Panc1 (cell line): ENCODE data around the gene EARS2. TPM values are rescaled to one million over a fixed set of nuclear protein-coding genes. Genes with fewer than 3 reads are reported as not detected.

Experiments
- ATAC-seq: fragments of 200-7000 bp; cut with Tn5 transposase; 2 replicates; pipeline ENCODE4 v1.9.1; 2020; ENCODE audit warnings: mild to moderate bottlenecking, moderate library complexity
- BruUV-seq: library from RNA; stranded (reverse); fragments of 400-500 nt; replicated peaks from 2 replicates; lab custom pipeline; 2021; lab: Mats Ljungman, UMichigan
- CTCF ChIA-PET: fragments of 300-600 bp; sonication (Branson Sonifier 250); formaldehyde crosslinking; loops from one replicate; lab custom pipeline; 2022; ENCODE audit warnings: antibody characterized with exemption; lab: Charles Lee
- POLR2A ChIA-PET: fragments of 300-600 bp; sonication (Branson Sonifier 250); formaldehyde crosslinking; loops from one replicate; lab custom pipeline; 2022; ENCODE audit warnings: antibody characterized with exemption; lab: Charles Lee
- DNase-seq: peaks from one replicate; pipeline ENCODE4 v3.0.0-alpha.2; 2010; ENCODE audit warnings: low read depth, low spot score
- H3K27ac ChIP-seq: 2 replicates; pipeline ENCODE4 v1.5.1; 2011; ENCODE audit warnings: mild to moderate bottlenecking, low read length, inconsistent platforms
- H3K27me3 ChIP-seq: fragments of 200-500 bp; sonication (Bioruptor generic); 2 replicates; pipeline ENCODE4 v1.6.0; 2014; ENCODE audit warnings: low read length, inconsistent platforms; ENCODE audit not compliant: control insufficient read depth, insufficient read depth
- H3K36me3 ChIP-seq: fragments of 200-500 bp; sonication (Bioruptor generic); 2 replicates; pipeline ENCODE4 v1.5.1; 2014; ENCODE audit warnings: inconsistent platforms, mild to moderate bottlenecking, low read length, moderate library complexity; ENCODE audit not compliant: control insufficient read depth, insufficient read depth
- H3K4me1 ChIP-seq: 2 replicates; pipeline ENCODE4 v1.5.1; 2011; ENCODE audit warnings: inconsistent platforms, mild to moderate bottlenecking, low read length, moderate library complexity; ENCODE audit not compliant: control insufficient read depth, insufficient read depth
- H3K4me3 ChIP-seq, 2 experiments: 2 replicates each; pipeline ENCODE4 v1.5.1; 2011 to 2012; ENCODE audit warnings: low read depth in 2 of 2, low read length in 2 of 2, mild to moderate bottlenecking in 2 of 2, inconsistent platforms in 1 of 2, moderate library complexity in 1 of 2
- H3K9me3 ChIP-seq: fragments of 200-500 bp; sonication (Bioruptor generic); 2 replicates; pipeline ENCODE4 v1.5.1; 2014; ENCODE audit warnings: low read depth, mild to moderate bottlenecking, inconsistent platforms, low read length, moderate library complexity; ENCODE audit not compliant: control insufficient read depth, insufficient read depth
- POLR2AphosphoS5 ChIP-seq: IDR thresholded peaks from 2 replicates; pipeline ENCODE4 v1.6.1; 2012; ENCODE audit warnings: mild to moderate bottlenecking, low read depth, low read length, moderate library complexity
- SIN3A ChIP-seq: IDR thresholded peaks from 2 replicates; pipeline ENCODE4 v1.6.1; 2012; ENCODE audit warnings: low read depth, mild to moderate bottlenecking, low read length, moderate library complexity, borderline replicate concordance; ENCODE audit not compliant: insufficient read depth
- TCF7L2 ChIP-seq: IDR thresholded peaks from 2 replicates; pipeline ENCODE4 v1.6.1; 2011; ENCODE audit warnings: mild to moderate bottlenecking, low read depth, low read length, inconsistent platforms
- in situ Hi-C: cut with HindIII; loops from 2 replicates; pipeline ENCODE4 v1.10.0; 2016; ENCODE audit warnings: low sequenced_read_pairs, low pct_unique_long_range_greater_than_20kb
- intact Hi-C: fragments of 100-400 bp; cut with micrococcal nuclease; formaldehyde crosslinking; loops from one replicate; pipeline ENCODE4 v1.10.0; 2022; ENCODE audit not compliant: unreplicated experiment
- total RNA-seq: library from RNA; stranded (reverse); gene quantifications from one replicate; pipeline ENCODE4 v1.2.1, GENCODE V29; 2021; ENCODE audit not compliant: unreplicated experiment
- TF ChIP-seq, protein P1 (sequence below), 2 experiments: IDR thresholded peaks; 2 replicates each; pipeline ENCODE4 v1.6.1; 2011 to 2012; ENCODE audit warnings: low read depth in 2 of 2, control low read depth in 1 of 2, low read length in 1 of 2, mild to moderate bottlenecking in 1 of 2, moderate library complexity in 1 of 2; ENCODE audit not compliant: insufficient read depth in 1 of 2
- TF ChIP-seq, protein P2 (sequence below): fragments of 450-650 bp; IDR thresholded peaks from 2 replicates; pipeline ENCODE4 v1.5.1; 2017; ENCODE audit warnings: mild to moderate bottlenecking

The EARS2 gene
- total RNA-seq, 1 experiment from 2014 or later: 31.3 TPM

DNA sequence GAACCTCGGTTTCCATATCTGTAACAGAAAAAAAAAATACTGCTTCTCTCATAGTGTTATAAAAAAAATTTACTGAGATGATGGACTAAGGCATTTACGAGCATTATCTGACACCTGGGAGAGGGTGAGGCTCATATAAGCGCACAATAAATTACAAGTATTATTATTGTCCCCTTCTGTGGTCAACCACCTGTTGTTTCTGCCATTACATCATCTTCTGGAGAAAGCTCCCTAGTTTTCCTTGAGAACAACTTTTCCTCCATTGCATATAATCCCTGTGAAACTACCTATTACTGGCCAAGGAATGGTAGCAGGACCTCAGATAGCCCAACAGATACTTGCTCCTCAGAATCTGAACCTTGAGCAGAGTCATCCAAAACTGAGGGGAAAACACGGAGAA lies 35.2 kb downstream of the EARS2 start:
- ATAC-seq: no peak
- in situ Hi-C loops: no loop called here
- ChIA-PET CTCF (no interaction called here), POLR2A (interaction anchor here (0.6 to 0.7 kb wide), 2 partner anchors 25 to 56 kb away, joined by 3 to 4 read pairs; no protein-coding TSS in a partner anchor)
- no peak for DNase-seq
- H3K4me3 ChIP-seq: no peak overlapping the region
- no peaks in the 10 kb centered on the region for H3K9me3 ChIP-seq
- intact Hi-C loops: no loop called here
- TF ChIP-seq, protein P1, sequence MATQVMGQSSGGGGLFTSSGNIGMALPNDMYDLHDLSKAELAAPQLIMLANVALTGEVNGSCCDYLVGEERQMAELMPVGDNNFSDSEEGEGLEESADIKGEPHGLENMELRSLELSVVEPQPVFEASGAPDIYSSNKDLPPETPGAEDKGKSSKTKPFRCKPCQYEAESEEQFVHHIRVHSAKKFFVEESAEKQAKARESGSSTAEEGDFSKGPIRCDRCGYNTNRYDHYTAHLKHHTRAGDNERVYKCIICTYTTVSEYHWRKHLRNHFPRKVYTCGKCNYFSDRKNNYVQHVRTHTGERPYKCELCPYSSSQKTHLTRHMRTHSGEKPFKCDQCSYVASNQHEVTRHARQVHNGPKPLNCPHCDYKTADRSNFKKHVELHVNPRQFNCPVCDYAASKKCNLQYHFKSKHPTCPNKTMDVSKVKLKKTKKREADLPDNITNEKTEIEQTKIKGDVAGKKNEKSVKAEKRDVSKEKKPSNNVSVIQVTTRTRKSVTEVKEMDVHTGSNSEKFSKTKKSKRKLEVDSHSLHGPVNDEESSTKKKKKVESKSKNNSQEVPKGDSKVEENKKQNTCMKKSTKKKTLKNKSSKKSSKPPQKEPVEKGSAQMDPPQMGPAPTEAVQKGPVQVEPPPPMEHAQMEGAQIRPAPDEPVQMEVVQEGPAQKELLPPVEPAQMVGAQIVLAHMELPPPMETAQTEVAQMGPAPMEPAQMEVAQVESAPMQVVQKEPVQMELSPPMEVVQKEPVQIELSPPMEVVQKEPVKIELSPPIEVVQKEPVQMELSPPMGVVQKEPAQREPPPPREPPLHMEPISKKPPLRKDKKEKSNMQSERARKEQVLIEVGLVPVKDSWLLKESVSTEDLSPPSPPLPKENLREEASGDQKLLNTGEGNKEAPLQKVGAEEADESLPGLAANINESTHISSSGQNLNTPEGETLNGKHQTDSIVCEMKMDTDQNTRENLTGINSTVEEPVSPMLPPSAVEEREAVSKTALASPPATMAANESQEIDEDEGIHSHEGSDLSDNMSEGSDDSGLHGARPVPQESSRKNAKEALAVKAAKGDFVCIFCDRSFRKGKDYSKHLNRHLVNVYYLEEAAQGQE (IDR thresholded peaks at IDR 0.05; ENCODE audit: insufficient read depth in 1 of 2, low read depth in 2 of 2, low read length in 1 of 2): no peak
- no peak for TF ChIP-seq SIN3A
- TF ChIP-seq, protein P2, sequence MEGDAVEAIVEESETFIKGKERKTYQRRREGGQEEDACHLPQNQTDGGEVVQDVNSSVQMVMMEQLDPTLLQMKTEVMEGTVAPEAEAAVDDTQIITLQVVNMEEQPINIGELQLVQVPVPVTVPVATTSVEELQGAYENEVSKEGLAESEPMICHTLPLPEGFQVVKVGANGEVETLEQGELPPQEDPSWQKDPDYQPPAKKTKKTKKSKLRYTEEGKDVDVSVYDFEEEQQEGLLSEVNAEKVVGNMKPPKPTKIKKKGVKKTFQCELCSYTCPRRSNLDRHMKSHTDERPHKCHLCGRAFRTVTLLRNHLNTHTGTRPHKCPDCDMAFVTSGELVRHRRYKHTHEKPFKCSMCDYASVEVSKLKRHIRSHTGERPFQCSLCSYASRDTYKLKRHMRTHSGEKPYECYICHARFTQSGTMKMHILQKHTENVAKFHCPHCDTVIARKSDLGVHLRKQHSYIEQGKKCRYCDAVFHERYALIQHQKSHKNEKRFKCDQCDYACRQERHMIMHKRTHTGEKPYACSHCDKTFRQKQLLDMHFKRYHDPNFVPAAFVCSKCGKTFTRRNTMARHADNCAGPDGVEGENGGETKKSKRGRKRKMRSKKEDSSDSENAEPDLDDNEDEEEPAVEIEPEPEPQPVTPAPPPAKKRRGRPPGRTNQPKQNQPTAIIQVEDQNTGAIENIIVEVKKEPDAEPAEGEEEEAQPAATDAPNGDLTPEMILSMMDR: no peak
- no peak for TF ChIP-seq POLR2AphosphoS5
- no peak for TF ChIP-seq TCF7L2
- H3K27me3 ChIP-seq: no peaks in the 10 kb centered on the region
- no peaks in the 10 kb centered on the region for H3K4me1 ChIP-seq
- H3K36me3 ChIP-seq: peaks cover 13% of the 10 kb centered on the region
- no peak overlapping the region for H3K27ac ChIP-seq
- TSS peak; percentile 29 for BruUV-seq

DNA sequence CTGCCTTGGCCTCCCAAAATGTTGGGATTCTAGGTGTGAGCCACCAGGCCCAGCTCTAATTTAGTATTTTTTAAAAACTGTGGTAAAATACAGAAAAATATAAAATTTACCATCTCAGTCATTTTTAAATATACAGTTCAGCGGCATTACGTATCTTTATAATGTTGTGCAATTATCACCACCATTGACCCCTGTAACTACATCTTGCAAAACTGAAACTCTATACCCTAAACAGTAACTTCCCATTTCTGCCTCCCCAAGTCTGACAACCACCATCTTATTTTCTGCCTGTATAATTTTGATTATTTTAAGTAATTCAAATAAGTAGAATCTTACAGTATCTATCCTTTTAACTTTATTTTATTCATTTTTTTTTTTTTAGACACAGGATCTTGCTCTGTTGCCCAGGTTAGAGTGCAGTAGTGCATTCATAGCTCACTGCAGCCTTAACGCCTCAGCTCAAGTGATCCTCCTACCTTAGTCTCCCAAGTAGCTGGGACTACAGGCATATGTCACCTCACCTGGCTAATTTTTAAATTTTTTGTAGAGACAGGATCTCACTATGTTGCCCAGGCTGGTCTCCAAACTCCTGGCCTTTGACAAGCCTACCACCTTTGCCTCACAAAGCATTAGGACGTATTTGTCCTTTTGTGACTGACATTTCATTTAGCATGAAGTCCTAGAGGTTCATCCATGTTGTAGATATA lies 36.0 kb downstream of the EARS2 start:
- intact Hi-C loops: no loop called here
- no TSS peak for BruUV-seq

More for the DNA sequence above, 36.0 kb downstream of the EARS2 start:
- ChIA-PET CTCF (interaction anchor here (0.6 kb wide), 1 partner anchor 507 kb away, joined by 3 read pairs; no protein-coding TSS in a partner anchor), POLR2A (interaction anchor here (0.6 to 0.7 kb wide), 2 partner anchors 49 to 57 kb away, joined by 3 read pairs; no protein-coding TSS in a partner anchor)
- in situ Hi-C loops: no loop called here
- no peak for ATAC-seq
- peaks cover 13% of the 10 kb centered on the region for H3K36me3 ChIP-seq
- no peaks in the 10 kb centered on the region for H3K9me3 ChIP-seq
- TF ChIP-seq SIN3A (no peak), POLR2AphosphoS5 (no peak), TCF7L2 (no peak)
- TF ChIP-seq, protein P2: no peak
- TF ChIP-seq, protein P1 (IDR thresholded peaks at IDR 0.05; ENCODE audit: insufficient read depth in 1 of 2, low read depth in 2 of 2, low read length in 1 of 2): no peak
- DNase-seq: no peak
- H3K4me3 ChIP-seq: no peak overlapping the region
- no peaks in the 10 kb centered on the region for H3K27me3 ChIP-seq
- no peak overlapping the region for H3K27ac ChIP-seq
- H3K4me1 ChIP-seq: no peaks in the 10 kb centered on the region
